Activated CD8-positive, alpha-beta memory T cell treated with anti-CD3 and anti-CD28 coated beads, Interleukin-2, amount 50 U/mL, for 24 hours (primary cell): Measurements from ENCODE around the gene EN2.
A peak's percentile ranks its signal among the peaks of the same experiment; 100 is the strongest.

Experiments used
- DNase-seq: peaks from one replicate; pipeline ENCODE4 v3.0.0-alpha.2; 2020; ENCODE audit errors: extremely low read depth

The EN2 gene

GRCh38 chr7:155458111-155458877 is at the start of gene EN2:
Gene EN2, plus strand, starts transcription at chr7:155458129. Its CDS starts 249 bp downstream, at chr7:155458378.
- no peak for DNase-seq

DNA sequence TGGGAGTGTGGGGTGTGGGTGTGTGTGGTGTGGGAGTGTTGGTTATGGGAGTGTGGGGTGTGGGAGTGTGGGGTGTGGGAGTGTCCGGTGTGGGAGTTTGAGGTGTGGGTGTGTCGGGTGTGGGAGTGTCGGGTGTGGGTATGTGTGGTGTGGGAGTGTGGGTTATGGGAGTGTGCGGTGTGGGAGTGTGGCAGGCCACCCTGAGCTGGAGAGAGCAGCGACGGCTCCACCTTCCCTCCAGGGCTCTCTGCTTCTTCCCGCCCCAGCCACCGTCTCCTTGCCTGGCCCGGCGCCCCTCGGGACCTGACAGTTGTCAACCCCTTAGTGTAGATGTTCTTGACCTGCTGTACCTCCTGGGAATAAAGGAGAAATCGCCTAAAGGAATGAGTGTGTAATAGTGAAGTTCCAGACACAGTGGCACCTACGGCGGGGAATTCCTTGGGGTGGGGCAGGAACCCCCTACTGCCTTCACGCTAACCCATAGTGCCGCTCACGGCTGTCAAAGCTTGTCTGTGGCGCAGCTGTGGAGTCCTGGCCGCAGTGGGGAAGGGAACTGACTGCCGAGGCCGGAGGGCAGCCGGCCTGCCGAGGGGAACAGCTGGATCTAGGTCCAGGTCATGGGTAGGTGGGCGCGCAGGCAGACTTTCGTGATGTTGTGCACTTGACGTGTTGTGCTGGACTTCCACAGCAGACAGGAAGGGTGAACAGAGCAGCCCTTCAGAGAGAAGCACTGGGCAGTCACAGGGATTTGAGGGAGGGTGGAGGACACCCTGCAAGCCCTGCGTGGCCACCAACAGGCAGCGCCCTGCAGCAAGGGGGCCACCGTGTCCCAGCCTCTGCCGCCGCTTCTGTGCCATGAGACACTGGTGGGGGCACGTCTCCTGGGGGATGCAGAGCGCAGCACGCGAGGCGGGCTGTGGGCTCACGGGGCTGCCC is 49.0 kb upstream of the EN2 start:
- no peak for DNase-seq

DNA sequence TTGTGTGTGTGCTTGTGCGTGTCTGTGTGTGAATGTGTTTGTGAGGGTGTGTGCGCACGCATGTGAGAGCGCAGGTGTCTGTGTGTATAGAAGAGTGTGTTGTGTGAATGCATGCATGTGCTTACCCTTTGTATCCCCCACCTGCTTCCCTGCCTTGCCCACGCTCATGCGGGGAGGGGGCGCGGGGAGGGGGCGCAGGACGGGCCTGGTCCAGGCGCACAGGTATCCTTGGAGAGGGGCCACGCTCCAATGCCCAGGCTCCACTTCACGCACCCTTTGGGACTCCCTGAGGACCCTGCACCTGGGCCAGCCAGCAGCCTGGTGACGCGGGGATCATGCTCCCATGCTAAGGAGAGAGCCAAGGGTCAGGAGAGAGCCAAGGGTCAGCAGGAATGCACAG is 47.9 kb upstream of the EN2 start:
- DNase-seq, result no peak

GRCh38 chr7:155410431-155410830 is 47.5 kb upstream of the EN2 start:
- DNase-seq, result no peak

GRCh38 chr7:155411718-155412415 is 46.1 kb upstream of the EN2 start:
- no peak for DNase-seq

- DNase-seq, result peak; percentile 8
These were observed 45.3 kb upstream of the EN2 start for GRCh38 chr7:155412416-155413253.

DNA sequence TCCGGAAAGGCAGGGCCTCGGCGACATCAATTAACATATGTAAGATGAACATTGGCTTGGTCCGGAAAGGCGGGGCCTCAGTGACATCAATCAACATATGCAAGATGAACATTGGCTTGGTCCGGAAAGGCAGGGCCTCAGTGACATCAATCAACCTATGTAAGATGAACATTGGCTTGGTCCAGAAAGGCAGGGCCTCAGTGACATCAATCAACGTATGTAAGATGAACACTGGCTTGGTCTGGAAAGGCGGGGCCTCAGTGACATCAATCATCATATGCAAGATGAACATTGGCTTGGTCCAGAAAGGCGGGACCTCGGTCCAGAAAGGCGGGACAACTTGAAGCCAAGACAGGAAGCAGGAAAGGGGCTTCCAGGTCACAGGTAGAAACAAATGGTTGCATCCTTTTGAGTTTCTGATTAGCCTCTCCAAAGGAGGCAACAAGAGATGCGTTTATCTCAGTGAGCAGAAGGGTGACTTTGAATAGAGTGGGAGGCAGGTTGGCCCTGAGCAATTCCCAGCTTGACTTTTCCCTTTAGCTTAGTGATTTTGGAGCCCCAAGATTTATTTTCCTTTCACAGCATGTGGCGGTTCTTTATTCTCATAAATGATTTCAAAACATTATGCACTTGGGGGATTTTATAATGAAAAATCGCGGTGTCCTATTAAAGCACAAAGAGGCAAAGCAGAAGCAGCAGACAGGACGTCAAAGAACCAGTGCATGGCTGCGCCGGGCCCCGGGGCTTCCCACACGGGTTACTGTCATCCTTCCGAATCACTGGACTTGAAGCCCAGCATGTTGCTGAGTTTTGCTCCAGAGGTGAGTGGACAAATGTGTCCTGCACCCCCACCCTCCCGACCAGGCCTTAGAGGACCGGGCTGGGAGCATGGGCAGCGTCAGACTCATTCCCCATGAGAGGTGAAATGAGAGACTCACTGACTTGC is 43.1 kb upstream of the EN2 start:
- DNase-seq, result no peak

- DNase-seq, result no peak
These were observed 41.1 kb upstream of the EN2 start for GRCh38 chr7:155416646-155417380.

GRCh38 chr7:155418304-155418703 is 39.6 kb upstream of the EN2 start:
- DNase-seq, result no peak

DNA sequence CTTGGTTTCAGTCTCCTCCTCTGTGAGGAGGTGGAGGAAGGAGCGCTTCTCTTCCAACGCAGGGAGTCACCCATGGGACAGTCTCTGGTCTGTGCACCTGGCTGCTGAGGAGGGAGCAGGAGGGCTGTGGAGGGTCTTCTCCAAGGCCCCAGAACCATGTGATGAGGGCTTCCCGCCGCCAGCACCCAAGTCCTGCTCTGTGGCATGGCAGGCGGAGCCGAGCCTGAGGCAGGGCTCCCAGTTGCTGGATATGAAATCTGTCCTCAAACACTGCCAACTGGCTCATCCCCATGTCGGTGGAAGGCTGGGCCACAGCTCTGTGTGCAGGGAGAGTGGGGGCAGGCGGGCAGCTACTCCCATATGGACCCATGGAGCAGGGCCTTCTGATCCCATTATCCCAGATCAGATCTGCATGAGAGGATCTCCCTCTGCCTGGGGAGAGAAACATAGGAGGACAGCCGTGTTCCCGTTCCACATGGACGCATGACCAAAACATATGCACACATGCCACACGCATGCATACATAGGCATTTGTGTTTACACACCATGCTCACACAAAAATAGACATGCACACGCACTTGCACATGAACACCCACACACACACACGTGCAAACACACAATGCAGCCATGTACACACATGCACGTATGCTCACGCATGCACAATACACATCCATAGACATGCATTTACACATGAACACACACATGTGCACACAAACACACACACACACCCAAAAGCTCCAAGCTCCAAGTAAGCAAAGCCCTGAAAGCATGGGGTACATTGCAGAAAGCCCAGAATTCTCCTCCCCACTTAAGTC is 38.8 kb upstream of the EN2 start:
- DNase-seq, result no peak

DNA sequence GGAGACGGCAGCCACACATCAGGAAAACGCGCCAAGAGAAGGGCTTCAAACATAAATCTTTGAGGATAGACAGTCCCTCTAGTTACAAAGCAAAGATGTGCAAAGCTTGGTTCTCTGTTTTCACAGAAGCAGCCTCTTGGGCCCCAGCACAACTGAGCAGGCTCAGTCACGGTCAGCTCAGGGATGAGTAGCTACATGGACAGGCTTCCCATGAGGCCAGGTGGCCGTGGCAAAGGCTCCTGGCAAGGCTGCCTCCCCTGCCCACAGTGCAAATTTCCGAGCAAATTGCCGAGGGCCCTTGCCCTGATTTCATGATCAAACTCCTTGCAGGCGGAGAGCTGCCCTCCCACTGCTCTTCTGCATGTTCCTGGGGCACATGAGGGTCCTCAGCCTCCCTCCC is 37.8 kb upstream of the EN2 start:
- no peak for DNase-seq

DNA sequence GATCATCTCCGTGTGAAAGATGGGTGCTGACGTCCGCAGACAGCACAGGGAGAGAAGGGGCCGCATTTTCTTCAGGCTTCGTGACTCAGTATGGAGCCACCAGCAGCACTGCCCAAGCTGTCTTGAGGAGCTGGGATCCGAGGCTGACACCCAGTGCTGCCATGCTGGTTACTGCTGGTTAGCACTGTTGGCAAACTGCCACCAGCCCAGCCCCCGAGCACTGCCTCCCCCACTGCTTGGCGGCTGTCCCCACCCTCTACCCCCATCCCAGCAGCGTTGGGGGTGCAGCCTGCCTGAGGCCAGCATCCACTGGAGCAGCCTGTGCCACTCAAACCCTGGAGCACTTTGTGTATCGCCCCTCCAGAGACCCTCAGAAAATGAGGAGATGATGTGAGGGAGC is 35.8 kb upstream of the EN2 start:
- no peak for DNase-seq

DNA sequence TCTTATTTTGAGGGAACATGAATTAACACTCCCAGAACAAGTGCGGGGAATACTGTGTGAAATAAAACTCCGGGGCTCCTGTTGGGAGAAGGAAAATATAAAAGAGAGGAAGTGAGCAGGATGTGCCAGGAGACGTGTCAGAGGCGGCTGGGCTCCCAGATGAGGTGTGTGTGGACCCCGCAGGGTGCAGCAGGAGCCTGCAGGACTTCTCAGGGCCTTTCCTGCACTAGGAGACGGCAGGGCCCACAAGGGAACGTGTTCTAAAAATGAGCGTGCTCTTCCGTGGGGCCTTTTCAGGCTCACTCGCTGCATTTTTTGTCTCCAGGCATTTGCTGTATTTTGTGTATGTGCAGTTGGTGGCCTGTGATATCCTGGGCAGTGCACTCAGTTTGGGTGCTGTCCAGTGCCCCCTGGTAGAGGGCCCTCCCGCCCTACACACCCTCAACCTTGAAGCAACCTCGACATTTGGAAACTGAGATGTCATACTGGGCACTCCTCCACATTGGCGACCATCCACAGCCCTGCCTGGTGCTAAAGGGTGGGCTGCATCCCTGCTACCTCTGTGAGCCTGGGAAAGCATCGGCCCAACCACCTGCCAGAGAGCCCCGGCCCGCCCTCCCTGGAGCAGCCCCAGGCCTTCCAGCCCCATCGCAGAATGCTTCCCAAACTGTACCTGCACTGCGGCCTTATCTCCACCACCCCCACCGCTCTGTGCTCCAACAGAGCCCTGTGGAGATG is 35.2 kb upstream of the EN2 start:
- DNase-seq, result no peak

- DNase-seq, result no peak
These were observed 34.3 kb upstream of the EN2 start for GRCh38 chr7:155423337-155424285.

DNA sequence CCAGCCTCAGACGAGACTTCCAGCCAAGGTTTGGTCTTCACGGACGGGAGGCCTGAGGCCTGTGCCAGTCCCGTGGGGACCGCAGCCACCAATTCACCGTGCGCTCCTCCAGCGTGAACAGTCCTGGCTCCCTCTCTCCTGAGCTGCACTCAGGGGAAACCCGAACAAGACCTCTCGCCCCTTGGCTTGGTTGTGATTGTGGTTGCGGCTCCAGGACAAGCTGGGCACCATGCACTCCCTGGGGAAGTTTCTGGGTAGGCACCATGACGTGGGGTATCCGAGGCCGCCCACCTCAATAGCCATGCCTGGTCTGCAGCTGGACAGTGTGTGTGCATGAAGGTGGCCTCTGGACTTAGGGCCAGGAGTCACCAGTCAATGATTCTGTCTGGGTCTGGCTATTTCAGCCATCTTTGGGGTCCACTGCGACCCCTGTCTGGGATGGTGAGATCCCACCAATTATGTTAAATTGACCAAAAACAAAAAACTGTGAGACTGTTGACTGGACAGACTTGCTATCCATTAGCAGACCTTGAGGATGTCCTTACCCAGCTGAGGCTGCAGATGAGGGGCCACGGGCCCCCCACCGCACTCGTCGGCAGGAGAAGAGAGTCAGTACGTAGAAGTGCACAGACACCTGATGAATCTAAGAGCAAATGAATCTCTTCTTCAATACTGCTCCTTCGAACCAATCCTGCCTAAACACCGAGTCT is 33.5 kb upstream of the EN2 start:
- no peak for DNase-seq

GRCh38 chr7:155425011-155425340 is 33.0 kb upstream of the EN2 start:
- DNase-seq, result no peak
